Measurements from ENCODE around the gene CA5B. TPM values are rescaled to one million over a fixed set of nuclear protein-coding genes. Genes with fewer than 3 reads are reported as not detected.
"Not testable (repeated sequence)": the region's sequence is repeated elsewhere in the genome, so short reads cannot be mapped to it uniquely, and the experiment has no call there.

CA5B gene
- total RNA-seq, 1 donor from 2014 or later, result 2.8 TPM

DNA sequence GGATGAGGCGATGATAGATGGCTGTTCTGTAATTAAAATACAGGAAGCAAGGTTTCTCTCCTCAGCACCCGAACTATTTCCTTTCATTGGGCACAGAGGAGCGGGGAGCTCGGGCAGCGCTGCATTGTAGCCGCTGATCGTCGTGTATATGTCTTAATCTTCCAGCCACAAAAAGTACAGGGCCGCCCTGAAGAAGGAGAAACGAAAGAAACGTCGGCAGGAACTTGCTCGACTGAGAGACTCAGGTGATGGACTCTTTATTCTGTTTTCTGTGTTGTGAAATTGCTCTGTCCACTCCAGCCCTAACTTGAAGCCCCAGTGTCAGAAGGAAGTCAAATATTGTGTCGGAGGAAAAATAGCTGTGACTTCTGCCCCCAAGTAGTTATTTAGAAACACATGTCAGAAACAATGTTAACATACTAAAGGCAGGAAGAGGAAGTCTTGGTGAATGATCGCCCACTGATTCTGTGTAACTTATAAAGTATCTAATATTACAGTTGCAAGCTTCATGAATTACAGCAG, 52.8 kb downstream of the CA5B start:
- DNase-seq (no peak), ATAC-seq (ENCODE audit: poor library complexity) (peak; percentile 40)
- intact Hi-C loops (cut with DNase I), result no loop called here

DNA sequence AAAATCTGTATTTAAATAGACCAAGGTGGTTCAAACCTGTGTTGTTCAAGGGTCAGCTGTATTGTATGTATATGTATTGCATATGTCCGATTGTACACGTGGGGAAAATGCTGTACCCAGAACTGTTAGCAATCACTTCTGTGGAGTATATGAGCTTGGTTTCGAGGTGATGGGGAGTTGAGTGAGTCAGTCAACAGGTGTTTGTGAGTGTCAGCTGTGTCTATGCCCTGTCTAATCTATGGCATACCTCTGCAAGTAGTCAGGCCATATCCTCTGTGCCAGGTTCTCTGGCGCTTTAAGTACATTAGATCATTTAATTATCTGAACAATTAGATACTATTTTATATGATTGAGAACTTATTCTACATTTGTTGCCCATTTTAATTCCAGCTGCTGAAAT, 59.6 kb downstream of the CA5B start:
- intact Hi-C loops (cut with DNase I), result no loop called here
- DNase-seq, result no peak
- no peak for ATAC-seq (ENCODE audit: poor library complexity)

DNA sequence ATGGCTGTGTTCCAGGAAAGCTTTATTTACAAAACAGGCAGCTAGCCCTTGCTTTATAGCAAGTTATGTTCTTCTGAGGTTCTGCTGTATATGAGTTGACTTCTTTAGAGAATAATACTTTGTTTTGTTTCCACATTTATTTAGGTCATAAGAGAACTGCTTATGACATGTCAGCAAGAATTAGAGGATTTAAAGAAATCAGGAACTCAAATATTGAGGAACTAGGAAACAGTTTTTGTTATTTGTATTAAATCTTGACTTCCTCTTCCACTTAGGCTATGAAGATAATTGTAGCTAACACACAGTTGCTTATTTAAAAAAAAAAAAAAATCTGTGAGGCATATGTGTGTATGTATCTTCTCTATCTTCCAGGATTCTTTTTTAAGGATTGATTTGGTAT, 66.5 kb downstream of the CA5B start:
- intact Hi-C loops (cut with DNase I), result no loop called here
- DNase-seq (no peak), ATAC-seq (ENCODE audit: poor library complexity) (peak; percentile 18)

DNA sequence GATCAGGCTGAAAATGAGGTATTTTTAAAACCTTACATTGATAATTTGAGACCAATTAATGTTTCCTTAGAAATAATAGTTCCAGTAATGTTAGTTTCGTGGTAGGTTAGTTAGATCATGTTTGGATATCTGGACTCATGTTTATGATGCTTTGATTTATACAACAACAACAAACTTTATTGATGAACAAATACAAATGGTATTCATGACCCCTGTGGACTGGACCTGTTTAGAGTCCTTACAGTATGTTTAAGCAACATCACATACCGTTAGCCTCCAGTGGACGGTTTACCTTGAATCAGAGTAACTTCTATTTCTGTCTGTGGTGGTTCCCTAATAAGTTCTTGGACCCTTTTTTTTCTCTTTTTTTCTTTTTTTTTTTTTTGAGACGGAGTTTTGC, 70.2 kb downstream of the CA5B start:
- no peak for ATAC-seq (ENCODE audit: poor library complexity)
- intact Hi-C loops (cut with DNase I), result no loop called here
- DNase-seq, result no peak

DNA sequence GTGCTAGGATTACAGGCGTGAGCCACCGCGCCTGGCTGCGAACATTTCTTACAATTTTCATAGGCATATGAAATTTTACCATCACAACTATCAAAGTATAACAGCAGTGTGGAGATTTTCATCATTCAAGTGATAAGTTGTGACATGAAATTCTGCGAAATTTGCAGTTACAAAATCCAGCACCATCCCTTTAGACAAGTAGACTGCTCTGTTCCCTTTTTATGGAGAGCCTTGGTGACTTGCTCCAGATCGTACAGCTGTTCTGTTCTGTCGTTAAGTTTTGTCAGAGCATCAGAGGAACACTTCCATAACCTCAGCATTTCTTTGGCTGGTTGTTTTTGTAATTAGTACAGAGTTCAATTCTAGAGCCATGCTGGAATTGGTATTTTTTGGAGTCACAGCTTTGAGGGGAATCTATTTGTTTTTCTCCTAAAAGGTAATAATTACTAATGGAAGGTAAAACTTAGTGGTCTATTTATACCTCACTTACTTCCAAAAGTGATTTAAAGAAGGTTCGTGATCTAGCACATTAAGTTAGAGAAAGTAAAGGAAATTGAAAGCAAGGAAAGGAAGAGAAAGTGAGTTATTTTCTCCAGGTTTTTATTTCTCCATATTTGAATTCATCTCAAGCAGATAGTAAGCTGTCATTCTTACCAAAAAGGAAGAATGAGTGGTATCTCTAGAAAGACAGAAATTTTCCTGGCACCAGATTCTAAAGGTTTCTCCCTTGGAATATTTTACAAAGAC, 74.3 kb downstream of the CA5B start:
- DNase-seq, result no peak
- no peak for ATAC-seq (ENCODE audit: poor library complexity)
- intact Hi-C loops (cut with DNase I), result no loop called here

DNA sequence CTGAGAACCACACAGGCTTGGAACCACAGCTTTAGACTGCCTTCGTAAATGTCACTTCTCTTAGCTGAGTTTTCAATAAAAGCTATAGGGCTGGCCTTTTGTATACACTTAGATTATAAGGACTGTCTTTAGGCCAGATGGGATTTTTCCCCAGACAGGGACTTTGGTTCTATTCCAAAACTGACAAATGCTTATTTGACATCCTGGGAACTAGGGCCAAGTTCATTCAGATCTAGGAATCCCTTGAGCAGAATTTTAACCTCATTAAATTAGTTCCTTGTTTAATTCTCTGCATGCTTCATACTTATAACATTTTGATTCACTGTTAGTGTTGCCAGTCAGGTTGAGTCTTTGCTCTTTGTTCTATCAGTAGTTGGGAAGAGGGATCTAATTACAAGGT, 75.3 kb downstream of the CA5B start:
- no peak for ATAC-seq (ENCODE audit: poor library complexity)
- DNase-seq, result no peak
- intact Hi-C loops (cut with DNase I), result no loop called here

DNA sequence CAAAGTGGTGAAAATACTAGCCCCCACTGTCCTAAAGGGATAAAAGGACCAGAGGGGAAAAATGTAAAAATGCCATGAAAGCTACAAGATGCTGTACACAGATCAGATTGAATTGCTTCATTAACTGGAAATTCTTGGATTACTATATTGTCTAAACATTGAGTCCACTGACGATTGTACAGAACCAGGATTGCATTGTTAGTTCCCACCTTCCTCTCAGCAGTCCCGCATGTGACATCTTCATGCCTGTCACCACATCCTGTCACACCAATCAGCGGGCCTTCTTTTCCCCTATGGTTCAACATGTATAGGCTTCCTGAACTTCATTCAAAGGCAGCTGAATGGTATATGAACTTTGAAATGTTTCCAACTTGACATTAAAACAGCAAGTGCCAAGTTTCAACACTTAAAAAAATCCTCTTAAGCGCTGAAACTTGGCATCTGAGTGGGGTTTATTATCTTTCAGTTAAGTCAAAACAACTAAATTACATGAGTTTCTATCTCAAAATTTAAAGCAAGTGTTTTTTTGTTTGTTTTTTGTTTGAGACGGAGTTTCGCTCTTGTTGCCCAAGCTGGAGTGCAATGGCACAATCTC, 76.8 kb downstream of the CA5B start:
- intact Hi-C loops (cut with DNase I), result no loop called here
- ATAC-seq (ENCODE audit: poor library complexity) (no peak), DNase-seq (no peak)

DNA sequence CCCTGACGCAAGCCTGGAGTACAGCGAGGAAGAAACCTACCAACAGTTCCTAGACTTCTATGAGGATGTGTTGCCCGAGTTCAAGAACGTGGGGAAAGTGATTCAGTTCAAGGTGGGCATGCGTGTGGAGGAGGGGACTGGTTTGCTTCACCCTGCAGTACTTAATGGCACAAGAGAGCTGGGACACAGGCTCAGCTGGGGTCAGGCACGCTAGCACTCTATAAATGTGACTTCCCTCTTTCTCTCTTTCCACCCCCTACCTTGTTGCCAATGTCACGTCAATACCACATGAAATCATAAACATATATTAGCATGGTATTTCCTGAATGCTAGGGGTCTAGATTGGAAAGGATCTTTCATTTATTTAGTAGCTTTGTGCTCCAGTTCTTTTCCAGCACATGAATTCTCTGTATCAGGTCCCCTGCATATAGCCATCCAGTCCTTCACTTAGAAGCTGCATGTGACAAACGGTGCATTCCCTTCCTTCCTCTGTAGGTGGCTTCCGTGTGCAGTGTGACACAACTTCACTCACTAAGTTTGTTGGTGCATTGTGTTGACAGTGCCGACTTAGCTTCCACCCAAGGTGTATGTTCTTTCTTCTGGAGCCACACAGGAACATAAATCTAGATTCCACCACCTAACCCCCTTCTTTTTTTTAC, 77.8 kb downstream of the CA5B start:
- intact Hi-C loops (cut with DNase I), result no loop called here
- ATAC-seq (ENCODE audit: poor library complexity) (peak; percentile 82), DNase-seq (no peak)

DNA sequence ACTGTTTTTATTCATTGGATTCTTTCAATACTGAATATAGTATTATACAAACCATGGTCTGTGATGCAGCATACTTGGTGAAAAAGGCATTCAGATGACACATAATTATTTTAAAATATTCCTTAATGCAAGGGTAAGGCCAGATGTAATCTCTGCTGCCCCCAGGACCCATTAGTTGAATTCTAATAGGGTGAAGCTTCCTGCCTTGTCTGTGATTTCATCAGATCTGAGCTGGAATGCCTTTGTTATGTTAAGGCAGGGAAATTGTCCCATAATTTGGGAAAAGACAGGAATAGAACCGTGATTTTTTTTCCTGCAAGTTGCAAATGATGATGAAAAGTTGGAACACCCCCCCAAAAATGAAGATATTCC, 78.4 kb downstream of the CA5B start:
- ATAC-seq (ENCODE audit: poor library complexity) (no peak), DNase-seq (no peak)
- intact Hi-C loops (cut with DNase I), result no loop called here

DNA sequence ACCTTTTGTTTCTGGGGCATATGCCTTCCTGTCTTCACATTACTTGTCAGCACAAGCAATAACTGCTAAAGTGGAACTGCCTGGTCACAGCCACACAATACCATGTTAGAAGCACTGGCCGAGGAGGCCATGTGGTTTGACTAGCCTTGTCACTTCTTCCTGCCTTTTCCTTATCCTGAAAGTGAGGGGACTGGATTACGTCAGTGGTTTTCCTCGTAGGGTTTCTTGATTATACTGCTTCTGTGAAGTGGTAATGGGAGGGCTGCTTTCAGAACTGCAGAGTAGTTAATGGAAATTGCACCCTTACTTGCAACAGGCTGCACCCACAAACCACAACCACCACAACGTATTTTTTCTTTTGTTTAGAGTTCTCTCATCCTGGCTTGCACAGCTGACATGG, 78.8 kb downstream of the CA5B start:
- intact Hi-C loops (cut with DNase I), result no loop called here
- DNase-seq (no peak), ATAC-seq (ENCODE audit: poor library complexity) (no peak)

DNA sequence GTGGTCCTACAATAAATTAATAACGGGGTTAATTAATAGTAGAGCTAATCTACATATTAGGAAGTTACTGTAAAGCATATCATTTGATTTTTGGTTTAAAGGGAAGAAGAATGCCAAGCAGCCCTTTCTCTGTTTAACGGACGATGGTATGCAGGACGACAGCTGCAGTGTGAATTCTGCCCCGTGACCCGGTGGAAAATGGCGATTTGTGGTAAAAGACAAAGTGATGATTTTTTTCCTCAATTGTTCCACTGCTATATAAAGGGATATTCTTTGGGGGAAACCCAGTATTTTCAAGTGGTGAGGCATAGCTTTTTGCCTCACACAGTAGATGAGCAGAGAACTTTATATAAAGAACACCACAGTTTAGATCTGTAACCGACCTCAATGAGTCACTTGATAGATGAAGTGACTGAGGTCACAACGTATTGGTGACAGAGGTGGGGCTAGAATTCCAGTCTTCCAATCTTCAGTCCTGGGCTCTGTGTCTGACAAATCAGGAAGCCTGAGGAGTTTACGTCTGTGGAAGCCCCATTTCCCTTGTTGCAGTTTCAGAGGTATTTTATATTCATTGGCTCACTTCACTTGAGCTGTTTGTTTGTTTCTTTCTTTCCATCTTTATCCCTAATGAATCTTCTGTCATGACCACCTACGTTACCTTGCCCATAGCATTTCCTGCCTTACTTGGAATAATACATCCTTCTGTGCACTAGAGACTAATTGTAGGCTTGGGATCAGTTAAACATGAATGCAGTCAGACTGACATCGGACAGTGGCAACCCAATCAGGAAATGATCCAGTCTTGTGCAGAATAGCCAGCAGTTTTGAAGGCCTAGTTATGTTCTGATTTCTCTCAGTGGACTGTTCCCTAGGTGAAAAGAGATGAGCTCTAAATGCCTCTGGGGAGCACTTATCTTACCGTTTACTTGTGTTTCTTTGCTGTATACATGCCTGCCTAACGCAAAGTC, 82.3 kb downstream of the CA5B start:
- DNase-seq (no peak), ATAC-seq (ENCODE audit: poor library complexity) (no peak)
- intact Hi-C loops (cut with DNase I), result no loop called here

DNA sequence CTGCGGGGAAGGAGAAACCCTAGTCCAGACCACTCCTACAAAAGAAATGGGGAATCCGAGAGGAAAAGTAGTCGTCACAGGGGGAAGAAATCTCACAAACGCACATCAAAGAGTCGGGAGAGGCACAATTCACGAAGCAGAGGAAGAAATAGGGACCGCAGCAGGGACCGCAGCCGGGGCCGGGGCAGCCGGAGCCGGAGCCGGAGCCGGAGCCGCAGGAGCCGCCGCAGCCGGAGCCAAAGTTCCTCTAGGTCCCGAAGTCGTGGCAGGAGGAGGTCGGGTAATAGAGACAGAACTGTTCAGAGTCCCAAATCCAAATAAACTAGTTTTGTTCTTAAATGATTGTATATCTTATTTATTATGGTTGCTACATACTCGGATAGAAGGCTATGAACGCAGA, 84.9 kb downstream of the CA5B start:
- ATAC-seq (ENCODE audit: poor library complexity), result no peak
- DNase-seq, result no peak
- intact Hi-C loops (cut with DNase I), result no loop called here

DNA sequence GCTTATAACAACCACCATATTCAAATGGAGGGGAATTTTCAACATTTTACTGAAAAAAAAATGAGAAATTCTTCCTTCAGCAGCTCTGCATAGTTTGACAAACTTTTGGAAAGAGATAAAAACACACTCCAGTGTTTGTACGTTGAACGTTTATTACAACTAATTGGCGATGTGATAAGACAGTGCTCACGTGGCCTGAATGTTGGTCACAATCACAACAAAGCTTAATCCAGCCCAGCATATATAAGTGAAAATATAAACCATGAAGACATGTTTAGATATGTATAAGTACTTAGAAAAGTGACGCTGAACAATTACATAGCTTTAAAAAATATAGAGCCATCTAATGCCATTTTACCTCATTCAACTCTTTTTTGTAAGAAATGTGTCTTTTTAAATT, 87.9 kb downstream of the CA5B start:
- ATAC-seq (ENCODE audit: poor library complexity) (no peak), DNase-seq (no peak)
- intact Hi-C loops (cut with DNase I), result no loop called here

DNA sequence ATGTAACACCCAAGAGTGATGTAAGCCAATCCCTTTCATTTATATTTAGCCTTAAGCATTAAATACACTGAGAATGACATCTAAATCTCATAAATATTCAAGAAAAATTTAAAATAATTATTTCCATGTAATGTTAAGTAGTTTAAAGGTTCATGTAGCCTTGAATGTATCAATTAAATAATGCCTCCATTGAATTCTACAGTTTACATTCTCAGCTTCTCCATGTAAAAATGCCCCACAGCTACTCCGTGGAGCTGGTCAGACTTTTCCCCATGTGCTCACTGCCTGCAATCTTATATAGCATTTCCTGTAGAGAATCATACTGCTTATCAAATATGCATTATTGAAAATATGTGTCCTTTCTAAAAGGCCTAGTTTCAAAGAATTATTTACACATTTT, 91.1 kb downstream of the CA5B start:
- intact Hi-C loops (cut with DNase I), result no loop called here
- DNase-seq, result no peak
- ATAC-seq (ENCODE audit: poor library complexity), result no peak

DNA sequence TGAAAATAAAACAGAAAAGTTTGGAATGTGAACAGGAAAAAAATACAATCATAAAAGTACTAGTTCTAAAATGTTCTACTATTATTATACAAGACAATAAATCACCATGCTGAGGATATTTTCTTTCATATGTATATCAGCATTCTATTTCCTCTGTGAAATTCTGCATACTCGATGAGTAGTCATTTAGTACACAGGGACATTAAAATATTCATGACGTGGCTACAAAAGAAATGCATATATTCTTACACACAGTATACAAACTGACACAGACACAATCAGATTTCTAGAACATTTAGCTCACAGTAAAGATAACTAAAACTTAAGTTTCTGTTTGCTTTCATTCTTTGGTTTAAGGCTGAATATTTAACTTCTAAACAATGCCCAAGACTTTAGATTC, 93.3 kb downstream of the CA5B start:
- DNase-seq; ATAC-seq (ENCODE audit: poor library complexity); intact Hi-C loops (cut with DNase I): not testable (repeated sequence)

DNA sequence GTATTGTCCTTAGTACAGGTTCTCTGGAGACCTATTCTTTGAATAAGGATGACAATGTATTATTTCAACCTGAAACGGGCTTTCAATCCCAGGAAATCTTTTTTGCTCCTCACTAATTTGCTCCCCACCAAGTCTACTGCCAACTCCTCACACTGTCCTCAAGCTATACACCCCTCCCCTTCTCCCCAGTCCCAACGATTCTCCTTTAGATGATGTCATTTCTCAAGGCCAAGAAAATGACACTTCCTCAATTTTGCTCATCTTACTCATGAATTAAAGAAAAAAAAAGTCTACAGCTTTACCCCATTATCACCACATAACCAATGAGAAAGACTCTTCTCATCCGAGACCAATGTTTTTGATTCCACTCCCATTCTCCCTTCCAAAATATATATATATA, 96.0 kb downstream of the CA5B start:
- DNase-seq, result no peak
- ATAC-seq (ENCODE audit: poor library complexity), result no peak
- intact Hi-C loops (cut with DNase I), result no loop called here

DNA sequence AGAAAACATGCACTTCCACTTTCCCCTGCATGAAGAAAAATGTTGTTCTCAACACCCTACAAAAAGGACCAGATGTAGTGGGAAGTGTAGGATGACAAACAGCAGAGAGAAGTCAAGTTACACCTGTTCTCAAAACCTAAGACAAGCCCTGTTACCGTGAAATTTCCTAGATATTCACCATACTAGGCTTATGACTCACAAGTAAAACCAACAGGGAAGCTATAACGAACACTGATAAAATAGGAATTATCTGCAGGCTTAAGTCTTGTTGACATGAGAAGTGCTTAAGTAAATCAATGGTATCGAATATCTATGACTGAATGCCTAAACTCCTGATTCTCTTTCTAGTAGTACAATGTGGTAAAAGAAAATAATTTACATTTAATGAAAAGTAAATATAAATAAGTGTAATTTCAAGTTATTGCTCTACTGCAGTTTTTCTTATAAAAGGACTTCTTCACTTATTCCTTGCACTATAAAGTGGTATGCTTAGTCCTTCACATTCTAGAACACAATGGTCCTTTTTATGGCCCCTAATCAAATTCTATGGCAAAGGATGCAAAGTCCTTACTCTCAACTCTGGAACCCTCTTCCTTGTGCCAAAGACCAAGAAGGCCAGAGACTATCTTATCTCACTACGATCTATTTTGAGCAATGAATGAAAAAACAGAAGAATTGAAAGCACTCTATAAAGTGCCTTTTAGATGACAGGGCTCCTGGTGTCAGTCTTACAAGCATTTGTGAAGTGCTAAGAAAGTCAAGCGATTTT, 96.9 kb downstream of the CA5B start:
- intact Hi-C loops (cut with DNase I), result no loop called here
- ATAC-seq (ENCODE audit: poor library complexity) (no peak), DNase-seq (no peak)

All from Right ventricle myocardium superior (tissue), 1 donor.